Trophoblast cell (in vitro differentiated cells and primary cell): Measurements from ENCODE around the gene MGAT4D.
"Not testable (repeated sequence)": the region's sequence is repeated elsewhere in the genome, so short reads cannot be mapped to it uniquely, and the experiment has no call there.

Experiments used
- DNase-seq, 2 donors: peaks; one replicate each; pipeline ENCODE4 v3.0.0-alpha.2; 2016
- H2AFZ ChIP-seq: 2 replicates; pipeline ENCODE4 v1.6.1; 2013; ENCODE audit warnings: low read length, moderate library complexity, mild to moderate bottlenecking; ENCODE audit not compliant: insufficient read depth, poor library complexity
- H2AK5ac ChIP-seq: 2 replicates; pipeline ENCODE4 v1.6.1; 2013; ENCODE audit warnings: mild to moderate bottlenecking, low read length
- H2BK120ac ChIP-seq: 2 replicates; pipeline ENCODE4 v1.6.1; 2013; ENCODE audit warnings: low read length, mild to moderate bottlenecking, moderate library complexity; ENCODE audit not compliant: insufficient read depth, poor library complexity
- H2BK12ac ChIP-seq: 2 replicates; pipeline ENCODE4 v1.6.1; 2013; ENCODE audit warnings: mild to moderate bottlenecking, low read length, moderate library complexity
- H2BK5ac ChIP-seq: 2 replicates; pipeline ENCODE4 v1.6.1; 2013; ENCODE audit warnings: low read length, low read depth, moderate library complexity, mild to moderate bottlenecking; ENCODE audit not compliant: poor library complexity
- H3K14ac ChIP-seq: 2 replicates; pipeline ENCODE4 v1.6.1; 2013; ENCODE audit warnings: mild to moderate bottlenecking, low read length
- H3K18ac ChIP-seq: 2 replicates; pipeline ENCODE4 v1.6.1; 2013; ENCODE audit warnings: mild to moderate bottlenecking, low read length
- H3K23ac ChIP-seq: 2 replicates; pipeline ENCODE4 v1.6.1; 2013; ENCODE audit warnings: low read length
- H3K27ac ChIP-seq: 2 replicates; pipeline ENCODE4 v1.5.1; 2013; ENCODE audit warnings: low read depth, mild to moderate bottlenecking, inconsistent platforms, low read length, moderate library complexity
- H3K27me3 ChIP-seq: 2 replicates; pipeline ENCODE4 v1.6.1; 2013; ENCODE audit warnings: inconsistent platforms, mild to moderate bottlenecking, low read length, moderate library complexity; ENCODE audit not compliant: insufficient read depth
- H3K36me3 ChIP-seq, 2 experiments: 1 replicate in 1 of 2; 2 replicates in 1 of 2; pipeline ENCODE4 v1.6.1; 2013; ENCODE audit warnings: low read length in 2 of 2, mild to moderate bottlenecking in 2 of 2, moderate library complexity in 1 of 2; ENCODE audit not compliant: insufficient read depth in 2 of 2, control insufficient read depth in 1 of 2
- H3K4ac ChIP-seq: 2 replicates; pipeline ENCODE4 v1.6.1; 2013; ENCODE audit warnings: low read depth, mild to moderate bottlenecking, low read length, moderate library complexity
- H3K4me1 ChIP-seq, 2 experiments: 1 replicate in 1 of 2; 2 replicates in 1 of 2; pipeline ENCODE4 v1.6.1; 2013; ENCODE audit warnings: low read length in 2 of 2, mild to moderate bottlenecking in 2 of 2, moderate library complexity in 1 of 2; ENCODE audit not compliant: insufficient read depth in 2 of 2, control insufficient read depth in 1 of 2
- H3K4me2 ChIP-seq: 2 replicates; pipeline ENCODE4 v1.6.1; 2013; ENCODE audit warnings: inconsistent platforms, mild to moderate bottlenecking, low read length, moderate library complexity
- H3K4me3 ChIP-seq: 2 replicates; pipeline ENCODE4 v1.5.1; 2013; ENCODE audit warnings: mild to moderate bottlenecking, low read depth, low read length, inconsistent platforms
- H3K79me1 ChIP-seq: one replicate; pipeline ENCODE4 v1.6.1; 2013; ENCODE audit warnings: low read length
- H3K79me2 ChIP-seq: 2 replicates; pipeline ENCODE4 v1.6.1; 2013; ENCODE audit warnings: low read length, mild to moderate bottlenecking; ENCODE audit not compliant: control insufficient read depth, insufficient read depth, poor library complexity
- H3K9ac ChIP-seq: 2 replicates; pipeline ENCODE4 v1.6.1; 2013; ENCODE audit warnings: mild to moderate bottlenecking, low read length
- H3K9me3 ChIP-seq: 2 replicates; pipeline ENCODE4 v1.6.1; 2013; ENCODE audit warnings: low read depth, mild to moderate bottlenecking, control low read depth, inconsistent platforms, low read length; ENCODE audit not compliant: insufficient read depth
- H4K12ac ChIP-seq: 2 replicates; pipeline ENCODE4 v1.6.1; 2013; ENCODE audit warnings: low read depth, mild to moderate bottlenecking, low read length, moderate library complexity
- H4K8ac ChIP-seq: 2 replicates; pipeline ENCODE4 v1.6.1; 2013; ENCODE audit warnings: low read depth, mild to moderate bottlenecking, low read length, moderate library complexity
- H4K91ac ChIP-seq: one replicate; pipeline ENCODE4 v1.6.1; 2013; ENCODE audit warnings: low read depth, mild to moderate bottlenecking, low read length, moderate library complexity
- WGBS: extraction: QIAGEN DNeasy Blood & Tissue Kit; methylation state at CpG from one replicate; pipeline ENCODE4 v1.1.7; 2013; ENCODE audit warnings: missing lambda C conversion rate; ENCODE audit not compliant: insufficient read length, insufficient coverage; ENCODE audit errors: extremely low coverage; 5-methylcytosine and 5-hydroxymethylcytosine counted together

The MGAT4D gene

GRCh38 chr4:140426610-140427105 lies 71.4 kb downstream of the MGAT4D start:
- WGBS = no CpG with 5 or more reads among the region's 23 CpGs
- H3K36me3 ChIP-seq = no peaks in the 10 kb centered on the region
- H3K27me3 ChIP-seq = no peaks in the 10 kb centered on the region
- no peak overlapping the region for H3K14ac ChIP-seq
- no peak overlapping the region for H4K8ac ChIP-seq
- H3K9me3 ChIP-seq = peaks cover 2% of the 10 kb centered on the region
- peak overlapping the region; percentile 9 for H2AFZ ChIP-seq
- H3K4me3 ChIP-seq = peak overlapping the region; percentile 83
- no peak overlapping the region for H2BK120ac ChIP-seq
- H3K4ac ChIP-seq = no peak overlapping the region
- H2BK5ac ChIP-seq = no peak overlapping the region
- H3K18ac ChIP-seq = no peak overlapping the region
- peaks cover 0 to 6% of the 10 kb centered on the region in 2 experiments for H3K4me1 ChIP-seq
- no peak overlapping the region for H2BK12ac ChIP-seq
- H3K79me1 ChIP-seq = no peaks in the 10 kb centered on the region
- H3K79me2 ChIP-seq = no peaks in the 10 kb centered on the region
- H2AK5ac ChIP-seq = no peak overlapping the region
- DNase-seq = no peak
- no peak overlapping the region for H3K27ac ChIP-seq
- peak overlapping the region; percentile 95 for H3K4me2 ChIP-seq
- no peak overlapping the region for H4K91ac ChIP-seq
- no peak overlapping the region for H3K9ac ChIP-seq
- H4K12ac ChIP-seq = no peak overlapping the region
- H3K23ac ChIP-seq = no peak overlapping the region

DNA sequence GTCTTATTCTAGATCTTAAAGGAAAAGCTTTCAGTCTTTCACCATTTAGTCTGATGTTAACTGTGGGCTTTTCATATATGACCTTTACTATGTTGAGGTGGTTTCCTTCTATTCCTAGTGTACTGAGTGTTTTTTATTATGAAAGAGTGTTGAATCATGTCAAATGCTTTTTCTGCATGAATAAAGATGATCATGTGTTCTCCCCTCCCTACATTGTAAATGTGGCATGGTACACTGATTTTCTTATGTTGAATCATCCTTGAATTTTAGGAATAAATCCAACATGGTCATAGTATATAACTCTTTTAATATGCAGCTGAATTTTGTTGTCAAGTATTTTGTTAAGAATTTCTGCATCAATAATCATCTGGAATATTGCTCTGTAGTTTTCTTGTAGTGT lies 75.0 kb downstream of the MGAT4D start:
- no peak overlapping the region for H2AK5ac ChIP-seq
- no peak overlapping the region for H3K4me2 ChIP-seq
- no peaks in the 10 kb centered on the region for H3K36me3 ChIP-seq
- H4K12ac ChIP-seq = no peak overlapping the region
- H3K4ac ChIP-seq = no peak overlapping the region
- no peak overlapping the region for H3K18ac ChIP-seq
- H3K27me3 ChIP-seq = no peaks in the 10 kb centered on the region
- no peak overlapping the region for H2BK5ac ChIP-seq
- H4K8ac ChIP-seq = no peak overlapping the region
- H3K4me1 ChIP-seq = peaks cover 0 to 6% of the 10 kb centered on the region in 2 experiments
- H3K27ac ChIP-seq = no peak overlapping the region
- DNase-seq = no peak
- no peaks in the 10 kb centered on the region for H3K79me2 ChIP-seq
- H4K91ac ChIP-seq = no peak overlapping the region
- H3K9me3 ChIP-seq = peaks cover 2% of the 10 kb centered on the region
- no peaks in the 10 kb centered on the region for H3K79me1 ChIP-seq
- no peak overlapping the region for H3K23ac ChIP-seq
- H3K14ac ChIP-seq = no peak overlapping the region
- H2AFZ ChIP-seq = no peak overlapping the region
- no peak overlapping the region for H3K9ac ChIP-seq
- no peak overlapping the region for H2BK120ac ChIP-seq
- H3K4me3 ChIP-seq = no peak overlapping the region
- H2BK12ac ChIP-seq = no peak overlapping the region

- not testable (repeated sequence) for H3K4me2 ChIP-seq, H2BK12ac ChIP-seq, H2BK120ac ChIP-seq, H2AK5ac ChIP-seq, H3K4ac ChIP-seq, H3K79me1 ChIP-seq, H4K91ac ChIP-seq, H3K14ac ChIP-seq, H3K23ac ChIP-seq, H4K12ac ChIP-seq, H2BK5ac ChIP-seq, H4K8ac ChIP-seq, H3K4me1 ChIP-seq, H3K27ac ChIP-seq, DNase-seq, H3K9ac ChIP-seq, H3K27me3 ChIP-seq, H3K79me2 ChIP-seq, H3K4me3 ChIP-seq, H3K9me3 ChIP-seq, H3K36me3 ChIP-seq, H2AFZ ChIP-seq, H3K18ac ChIP-seq
- WGBS = no CpG with 5 or more reads among the region's 32 CpGs
Observed at GRCh38 chr4:140413130-140413969, 84.7 kb downstream of the MGAT4D start.

GRCh38 chr4:140408974-140409373 lies 89.1 kb downstream of the MGAT4D start:
- Histone ChIP-seq H3K27ac (no peak overlapping the region), H3K4me2 (no peak overlapping the region), H2AFZ (no peak overlapping the region), H4K91ac (no peak overlapping the region), H2BK120ac (no peak overlapping the region), H3K27me3 (no peaks in the 10 kb centered on the region), H3K23ac (no peak overlapping the region), H2BK5ac (no peak overlapping the region), H3K4me3 (no peak overlapping the region), H3K18ac (no peak overlapping the region), H4K8ac (no peak overlapping the region), H3K79me2 (no peaks in the 10 kb centered on the region), H3K4me1 (no peaks in the 10 kb centered on the region), H3K9ac (no peak overlapping the region), H3K9me3 (no peaks in the 10 kb centered on the region), H3K36me3 (no peaks in the 10 kb centered on the region), H2AK5ac (no peak overlapping the region), H2BK12ac (no peak overlapping the region), H4K12ac (no peak overlapping the region), H3K14ac (no peak overlapping the region), H3K79me1 (no peaks in the 10 kb centered on the region), H3K4ac (no peak overlapping the region)
- no CpG with 5 or more reads among the region's 1 CpG for WGBS
- peak in 1 of 2 donors; percentile 28 for DNase-seq
